GM12878 (cell line): Measurements from ENCODE around the gene POLK.

ENCODE experiments used
- BACH1 ChIP-seq: fragments of 450-650 bp; IDR thresholded peaks from 2 replicates; pipeline ENCODE4 v1.6.1; 2017; ENCODE audit warnings: mild to moderate bottlenecking, borderline replicate concordance
- CHD2 ChIP-seq: IDR thresholded peaks from 2 replicates; pipeline ENCODE4 v1.6.1; 2011; ENCODE audit warnings: low read depth, low read length, improper control_type of control experiment, borderline replicate concordance
- CTCF ChIP-seq, 3 experiments: IDR thresholded peaks in 2 of 3; conservative IDR thresholded peaks in 1 of 3; 2 replicates each; pipeline ENCODE4 v1.5.1; 2011; ENCODE audit warnings: low read depth in 3 of 3, low read length in 3 of 3, mild to moderate bottlenecking in 3 of 3, control low read depth in 2 of 3, moderate library complexity in 2 of 3, inconsistent platforms in 1 of 3, mixed read lengths in 1 of 3; ENCODE audit not compliant: control insufficient read depth in 2 of 3, insufficient read depth in 1 of 3; ENCODE audit errors: extremely low read depth in 1 of 3
- EP300 ChIP-seq, 2 experiments: fragments of 150-350 bp in 1 of 2; IDR thresholded peaks; 2 replicates each; pipeline ENCODE4 v1.6.1; 2011 to 2012; ENCODE audit warnings: low read depth in 2 of 2, low read length in 2 of 2, borderline replicate concordance in 1 of 2, improper control_type of control experiment in 1 of 2, inconsistent platforms in 1 of 2; ENCODE audit not compliant: control insufficient read depth in 1 of 2
- ETV6 ChIP-seq, 2 experiments: fragments of 450-650 bp in 1 of 2; IDR thresholded peaks in 1 of 2; conservative IDR thresholded peaks in 1 of 2; 2 replicates each; pipeline ENCODE4 v1.6.1; 2014; ENCODE audit warnings: antibody characterized with exemption in 1 of 2, borderline replicate concordance in 1 of 2, low read depth in 1 of 2, mild to moderate bottlenecking in 1 of 2, moderate library complexity in 1 of 2
- EZH2 ChIP-seq: IDR thresholded peaks from 2 replicates; pipeline ENCODE4 v1.6.1; 2012; ENCODE audit warnings: low read depth, mild to moderate bottlenecking, control low read depth, inconsistent platforms, low read length, borderline replicate concordance; ENCODE audit not compliant: control insufficient read depth
- IRF4 ChIP-seq: IDR thresholded peaks from 2 replicates; pipeline ENCODE4 v1.6.1; 2011; ENCODE audit warnings: low read depth, low read length
- MAX ChIP-seq: IDR thresholded peaks from 2 replicates; pipeline ENCODE4 v1.6.1; 2012; ENCODE audit warnings: low read depth, low read length, improper control_type of control experiment
- MLLT1 ChIP-seq: fragments of 450-650 bp; IDR thresholded peaks from 2 replicates; pipeline ENCODE4 v1.6.1; 2016; ENCODE audit warnings: mild to moderate bottlenecking
- SIN3A ChIP-seq: IDR thresholded peaks from 2 replicates; pipeline ENCODE4 v1.6.1; 2012; ENCODE audit warnings: low read depth, low read length, improper control_type of control experiment
- SREBF1 ChIP-seq: IDR thresholded peaks from 2 replicates; pipeline ENCODE4 v1.6.1; 2012; ENCODE audit warnings: mild to moderate bottlenecking, low read length
- SREBF2 ChIP-seq: IDR thresholded peaks from 2 replicates; pipeline ENCODE4 v1.6.1; 2012; ENCODE audit warnings: mild to moderate bottlenecking, low read length
- TAF1 ChIP-seq: IDR thresholded peaks from 2 replicates; pipeline ENCODE4 v1.6.1; 2011; ENCODE audit warnings: mild to moderate bottlenecking, low read depth, low read length, borderline replicate concordance
- ZNF274 ChIP-seq: IDR thresholded peaks from one replicate; pipeline ENCODE4 v1.8.0; 2011; ENCODE audit not compliant: insufficient read length, insufficient read depth

GRCh38 chr5:75463726-75464125, 48.0 kb upstream of the POLK start:
- TF ChIP-seq MLLT1 = no peak
- no peak for TF ChIP-seq SREBF2
- no peak for TF ChIP-seq IRF4
- no peak for TF ChIP-seq SREBF1
- no peak for TF ChIP-seq BACH1
- TF ChIP-seq TAF1 = no peak
- TF ChIP-seq SIN3A = no peak
- no peak for TF ChIP-seq EZH2
- no peak for TF ChIP-seq CHD2
- TF ChIP-seq CTCF (IDR thresholded peaks at IDR 0.05 in 2 of 3, conservative IDR thresholded peaks at IDR 0.05 in 1 of 3; ENCODE audit: control insufficient read depth in 2 of 3, extremely low read depth in 1 of 3, insufficient read depth in 1 of 3, low read depth in 3 of 3, low read length in 3 of 3) = no peak
- no peak for TF ChIP-seq MAX
- TF ChIP-seq ZNF274 = no peak
- no peak for TF ChIP-seq EP300 (IDR thresholded peaks at IDR 0.05; ENCODE audit: borderline replicate concordance in 1 of 2, control insufficient read depth in 1 of 2, low read depth in 2 of 2, low read length in 2 of 2)
- no peak for TF ChIP-seq ETV6 (conservative IDR thresholded peaks at IDR 0.05 in 1 of 2, IDR thresholded peaks at IDR 0.05 in 1 of 2; ENCODE audit: borderline replicate concordance in 1 of 2, low read depth in 1 of 2)
